GM21423 (cell line): ENCODE results near the gene EMC9.

Experiments used
- ATAC-seq: cut with Tn5 transposase; IDR thresholded peaks from one replicate; pipeline ENCODE4 v1.9.1; 2021; ENCODE audit warnings: mild to moderate bottlenecking, moderate library complexity; ENCODE audit not compliant: unreplicated experiment

EMC9 gene

DNA sequence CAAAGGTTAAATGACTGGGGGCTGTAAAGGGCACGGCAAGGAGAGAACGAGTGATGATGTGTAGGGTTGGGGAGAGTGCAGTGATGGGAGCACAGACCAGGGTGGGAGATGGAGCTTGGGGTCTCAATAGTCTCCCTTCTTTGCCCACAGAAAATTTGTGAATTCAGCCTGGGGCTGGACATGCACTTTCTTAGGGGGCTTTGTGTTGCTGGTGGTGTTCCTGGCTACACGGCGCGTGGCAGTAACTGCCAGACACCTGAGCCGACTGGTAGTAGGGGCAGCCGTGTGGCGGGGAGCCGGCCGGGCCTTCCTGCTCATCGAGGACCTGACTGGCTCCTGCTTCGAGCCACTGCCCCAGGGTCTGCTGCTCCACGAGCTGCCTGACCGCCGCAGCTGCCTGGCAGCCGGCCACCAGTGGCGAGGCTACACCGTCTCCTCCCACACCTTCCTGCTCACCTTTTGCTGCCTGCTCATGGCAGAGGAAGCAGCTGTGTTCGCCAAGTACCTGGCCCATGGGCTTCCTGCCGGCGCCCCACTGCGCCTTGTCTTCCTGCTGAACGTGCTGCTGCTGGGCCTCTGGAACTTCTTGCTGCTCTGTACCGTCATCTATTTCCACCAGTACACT is 9.2 kb downstream of the EMC9 start:
- ATAC-seq, result no peak

GRCh38 chr14:24131549-24131966 is 9.8 kb downstream of the EMC9 start:
- no peak for ATAC-seq

DNA sequence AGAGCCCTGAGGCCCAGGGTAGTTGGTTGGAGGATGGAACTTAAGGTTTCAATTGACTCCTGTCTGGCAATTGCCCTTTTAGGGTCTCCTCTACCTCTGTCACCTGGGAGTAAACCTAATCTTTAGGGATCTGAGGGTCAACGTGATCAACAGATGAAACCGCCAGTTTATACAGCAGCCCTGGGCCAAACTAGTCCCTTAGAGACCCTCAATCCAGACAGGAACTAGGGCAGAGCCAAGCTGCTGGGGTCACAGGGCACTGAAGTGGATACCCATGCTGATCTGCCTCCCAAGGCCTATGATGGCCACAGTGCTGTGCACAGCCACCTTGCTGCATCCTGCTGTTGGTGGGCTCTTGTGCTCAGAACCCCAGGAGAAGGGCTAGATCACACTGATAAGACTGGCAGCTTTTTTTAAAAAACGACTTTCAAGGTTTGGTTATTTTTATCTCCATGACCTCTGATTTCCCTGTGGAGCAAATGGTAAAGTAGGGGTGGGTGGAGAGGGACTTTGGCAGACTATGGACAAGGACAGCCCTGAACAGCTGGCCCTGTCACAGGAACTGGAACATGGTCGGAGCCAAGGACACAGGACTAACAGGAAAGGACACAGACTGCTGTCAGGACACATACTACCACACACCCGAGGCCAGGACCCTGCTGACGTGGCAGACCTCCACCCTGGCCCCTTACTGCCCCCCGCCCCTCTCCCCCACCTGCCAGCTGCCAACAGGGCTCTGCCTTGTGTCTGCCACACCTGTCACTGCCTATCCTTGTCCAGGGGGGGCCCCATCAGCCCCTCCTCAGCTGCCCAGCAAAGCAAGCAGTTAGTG is 10.5 kb downstream of the EMC9 start:
- no peak for ATAC-seq

GRCh38 chr14:24130380-24130716 is 11.0 kb downstream of the EMC9 start, which contains the start of gene FITM1:
Gene FITM1 (plus strand): TSS chr14:24130659. CDS start chr14:24131564, 905 bp downstream.
- ATAC-seq, result no peak

DNA sequence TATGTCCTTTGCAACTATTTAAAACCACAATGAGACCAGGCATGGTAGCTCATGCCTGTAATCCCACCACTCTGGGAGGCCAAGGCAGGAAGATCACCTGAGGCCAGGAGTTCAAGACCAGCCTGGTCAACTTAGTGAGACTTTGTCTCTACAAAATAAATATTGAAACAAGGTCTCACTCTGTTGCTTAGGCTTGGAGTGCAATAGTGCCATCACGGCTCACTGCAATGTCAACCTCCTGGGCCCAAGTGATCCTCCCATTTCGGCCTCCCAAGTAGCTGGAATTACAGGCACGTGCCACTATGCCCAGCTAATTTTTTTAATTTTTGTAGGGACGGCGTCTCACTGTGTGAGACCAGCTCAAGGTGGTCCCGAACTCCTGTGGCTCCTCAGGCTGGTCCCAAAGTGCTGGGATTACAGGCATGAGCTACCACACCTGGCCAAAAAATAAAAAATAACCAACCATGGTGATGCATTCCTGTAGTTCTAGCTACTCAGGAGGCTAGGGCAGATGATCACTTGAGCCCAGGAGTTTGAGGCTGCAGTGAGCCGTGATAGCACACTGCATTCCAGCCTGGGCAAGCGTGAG is 11.9 kb downstream of the EMC9 start:
- no peak for ATAC-seq

- no peak for ATAC-seq
Observed at GRCh38 chr14:24127673-24128072, 13.7 kb downstream of the EMC9 start.

DNA sequence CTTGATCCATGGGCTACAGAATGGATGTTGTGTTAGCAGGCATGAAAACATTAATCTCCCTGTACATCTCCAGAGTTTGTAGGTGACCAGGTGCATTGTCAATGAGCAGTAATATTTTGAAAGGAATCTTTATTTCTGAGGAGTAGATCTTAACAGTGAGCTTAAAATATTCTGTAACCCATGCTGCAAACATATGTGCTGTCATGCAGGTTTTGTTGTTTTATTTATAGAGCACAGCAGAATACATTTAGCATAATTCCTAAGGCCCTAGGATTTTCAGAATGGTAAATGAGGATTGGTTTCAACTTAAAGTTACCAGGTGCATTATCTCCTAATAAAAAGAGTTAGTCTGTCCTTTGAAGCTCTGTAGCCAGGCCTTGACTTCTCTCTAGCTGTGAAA is 14.5 kb downstream of the EMC9 start:
- ATAC-seq, result no peak

DNA sequence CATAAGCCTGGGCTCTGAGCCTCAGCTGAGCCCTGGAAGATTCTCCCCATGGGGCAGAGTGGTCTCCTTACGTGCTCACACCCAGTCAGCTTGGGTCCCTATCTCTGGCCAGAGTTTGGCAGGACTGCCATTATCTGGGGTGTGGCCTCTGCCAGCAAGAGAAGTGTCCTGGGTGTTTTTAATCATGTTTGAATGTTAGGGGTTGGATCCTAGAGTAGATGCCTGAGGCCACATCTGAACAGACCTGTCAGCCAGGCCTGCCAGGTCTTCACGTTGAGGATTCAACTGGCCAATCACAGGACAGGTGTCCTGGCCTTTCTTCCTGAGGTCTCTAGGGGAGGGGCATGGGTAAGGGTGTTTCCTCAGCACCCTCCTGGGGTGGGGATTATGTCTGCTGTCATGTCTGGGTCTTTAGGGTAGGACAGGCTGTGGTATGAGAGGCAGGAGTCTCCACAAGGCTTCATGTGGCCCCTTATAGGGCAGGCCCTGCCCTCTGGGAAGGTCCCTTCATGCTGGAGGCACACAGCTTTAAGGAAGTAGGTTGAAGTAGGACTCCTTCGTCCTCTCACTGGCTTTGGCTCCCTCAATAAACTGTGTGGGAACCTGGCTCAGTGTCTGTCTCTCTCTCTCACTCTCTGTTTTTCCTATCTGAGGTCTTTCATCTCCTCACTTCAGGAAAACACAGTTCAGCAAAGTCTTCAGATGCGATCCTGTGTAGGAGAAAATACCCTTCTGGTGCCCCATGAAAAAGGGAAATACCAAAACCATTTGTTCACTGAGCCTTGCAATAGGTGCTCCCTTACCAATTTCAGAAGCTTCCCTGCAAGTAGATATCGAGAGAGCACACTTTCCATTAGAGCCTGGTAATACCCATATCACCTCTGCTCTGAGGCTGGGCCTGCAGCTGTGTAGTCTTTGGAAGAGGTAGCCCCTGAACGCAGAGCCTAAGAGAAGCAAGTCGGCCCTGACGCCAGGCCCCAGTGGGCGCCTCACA is 17.7 kb downstream of the EMC9 start:
- ATAC-seq, result peak; percentile 63

- no peak for ATAC-seq
Observed at GRCh38 chr14:24122898-24123297, 18.5 kb downstream of the EMC9 start.

DNA sequence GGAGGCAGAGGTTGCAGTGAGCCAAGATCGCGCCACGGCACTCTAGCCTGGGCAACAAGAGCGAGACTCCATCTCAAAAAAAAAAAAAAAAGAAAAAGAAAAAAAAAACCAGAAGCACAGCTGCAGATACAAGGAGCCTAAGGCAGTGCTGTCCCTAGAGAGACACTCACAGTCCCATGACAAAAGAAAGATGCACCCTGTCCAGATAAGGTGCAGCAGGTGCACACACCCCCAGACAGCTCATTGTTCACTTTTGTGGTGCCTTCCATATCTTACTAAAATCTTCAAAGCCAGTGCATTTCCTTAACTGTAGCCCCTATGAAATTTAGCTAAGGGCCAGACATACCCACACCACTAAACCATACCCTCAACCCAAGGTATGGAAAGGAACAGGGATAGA is 19.0 kb downstream of the EMC9 start:
- no peak for ATAC-seq

DNA sequence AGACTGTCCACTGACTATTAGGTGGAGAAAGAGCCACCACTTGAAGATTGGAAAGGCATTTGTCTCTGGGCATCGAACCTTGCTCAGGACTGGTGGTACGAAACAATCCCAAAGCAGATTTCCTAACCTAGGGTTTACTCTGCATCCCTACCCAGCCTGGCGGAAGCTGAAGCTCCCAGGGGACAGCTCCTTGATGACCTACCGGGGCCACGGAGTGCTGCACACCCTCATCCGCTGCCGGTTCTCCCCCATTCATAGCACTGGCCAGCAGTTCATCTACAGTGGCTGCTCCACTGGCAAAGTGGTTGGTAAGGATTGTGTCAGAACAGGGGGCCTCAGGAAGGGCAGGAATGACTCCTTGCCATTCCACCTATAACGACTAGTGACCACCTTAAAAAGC is 20.2 kb downstream of the EMC9 start:
- no peak for ATAC-seq

DNA sequence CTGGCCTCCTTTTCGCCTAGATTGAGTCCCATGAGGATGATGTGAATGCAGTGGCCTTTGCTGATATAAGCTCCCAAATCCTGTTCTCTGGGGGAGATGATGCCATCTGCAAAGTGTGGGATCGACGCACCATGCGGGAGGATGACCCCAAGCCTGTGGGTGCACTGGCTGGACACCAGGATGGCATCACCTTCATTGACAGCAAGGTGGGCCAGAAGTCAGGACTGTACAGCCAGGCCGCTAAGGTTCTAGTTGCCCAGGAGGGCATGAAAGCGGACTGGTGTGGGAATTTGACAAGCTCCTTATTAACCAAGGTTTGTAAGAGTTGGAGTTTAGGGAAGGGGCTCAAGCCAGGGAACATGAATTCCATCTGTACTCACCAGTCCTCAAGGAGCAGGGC is 21.7 kb downstream of the EMC9 start:
- no peak for ATAC-seq

- no peak for ATAC-seq
Observed at GRCh38 chr14:24117179-24117578, 24.2 kb downstream of the EMC9 start.

DNA sequence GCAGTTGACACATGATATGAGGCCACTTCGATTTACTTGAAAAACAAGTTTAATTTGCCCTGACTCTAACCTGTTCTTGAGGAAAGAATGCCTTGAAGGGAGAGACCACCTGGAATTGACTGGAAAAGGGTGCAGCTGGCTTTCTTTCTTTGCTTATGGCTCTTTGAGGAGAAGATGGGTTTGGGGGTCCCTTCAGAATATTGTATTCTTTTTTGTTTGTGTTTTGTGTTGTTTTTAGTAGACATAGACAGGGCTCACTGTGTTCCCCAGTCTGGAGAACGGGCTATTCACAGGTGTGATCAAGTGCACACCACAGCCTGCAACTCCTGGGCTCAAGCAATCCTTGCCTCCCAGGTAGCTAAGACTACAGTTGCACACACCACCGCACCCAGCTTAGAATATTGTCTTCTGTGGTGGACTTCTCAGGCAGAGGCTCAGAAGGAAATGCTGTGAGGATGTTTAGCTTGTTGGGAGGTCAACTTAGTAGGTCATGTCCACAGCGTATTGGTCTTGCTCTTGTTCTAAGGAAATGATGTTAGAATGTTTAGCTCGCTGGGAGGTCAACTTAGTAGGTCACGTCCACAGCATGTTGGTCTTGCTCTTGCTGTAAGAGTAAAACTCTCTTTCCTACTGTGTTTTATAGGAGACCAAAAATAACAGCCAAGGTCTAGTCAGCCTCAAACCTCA is 25.1 kb downstream of the EMC9 start:
- ATAC-seq, result no peak

- ATAC-seq, result no peak
Observed at GRCh38 chr14:24115422-24116127, 25.8 kb downstream of the EMC9 start.

DNA sequence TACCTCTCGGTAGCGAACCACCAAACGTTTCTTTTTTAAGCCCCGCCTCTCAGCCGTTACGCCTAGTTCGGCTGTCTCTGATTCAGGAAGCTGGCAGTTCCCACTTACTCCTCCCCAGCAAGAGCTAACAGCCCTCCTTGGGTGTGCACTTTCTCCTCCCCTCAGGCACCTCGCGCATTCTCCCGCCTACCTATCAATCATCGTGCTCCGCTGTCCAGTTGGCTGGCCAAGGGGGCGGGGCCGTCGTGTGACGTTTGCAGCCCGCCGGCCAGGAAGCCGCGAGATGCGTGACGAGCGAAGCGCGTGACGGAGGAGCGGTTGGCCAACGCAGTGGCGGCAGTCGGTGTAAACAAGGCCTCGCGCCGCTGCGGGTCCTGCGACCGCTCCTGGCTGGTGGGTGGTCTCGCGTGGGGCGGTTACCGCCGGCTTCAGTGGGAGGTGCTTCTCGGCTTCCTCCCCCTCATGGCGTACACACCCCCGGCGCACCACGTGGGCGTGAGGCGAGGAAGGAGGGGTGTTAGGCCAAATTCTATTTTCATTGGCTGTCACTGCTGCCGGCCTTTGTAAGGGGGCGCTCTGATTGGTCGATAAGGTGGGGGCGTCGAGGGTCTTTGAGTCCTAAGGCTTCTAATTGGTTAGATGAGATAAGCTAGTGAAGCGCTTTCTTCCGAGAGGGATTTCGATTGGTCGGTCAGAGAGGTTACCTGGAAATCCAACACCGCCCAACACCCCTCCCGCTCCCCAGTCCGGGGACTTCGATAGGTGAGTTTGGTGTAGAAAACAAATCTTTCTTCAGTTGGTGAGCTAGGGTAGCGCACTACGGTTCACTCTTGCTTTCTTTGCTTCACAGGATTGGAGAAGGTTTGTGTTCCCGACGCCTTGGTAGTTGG is 26.6 kb downstream of the EMC9 start, which contains the start of the genes DCAF11 and NRL:
TSS of gene DCAF11 (plus strand) at position 246 of the 890 bp plus-strand sequence. CDS start 818 bp downstream, outside the sequence.
TSS of gene NRL (minus strand) at position 418 of the 890 bp plus-strand sequence. CDS start 32,101 bp downstream, outside the sequence.
- ATAC-seq, result peak; percentile 82

DNA sequence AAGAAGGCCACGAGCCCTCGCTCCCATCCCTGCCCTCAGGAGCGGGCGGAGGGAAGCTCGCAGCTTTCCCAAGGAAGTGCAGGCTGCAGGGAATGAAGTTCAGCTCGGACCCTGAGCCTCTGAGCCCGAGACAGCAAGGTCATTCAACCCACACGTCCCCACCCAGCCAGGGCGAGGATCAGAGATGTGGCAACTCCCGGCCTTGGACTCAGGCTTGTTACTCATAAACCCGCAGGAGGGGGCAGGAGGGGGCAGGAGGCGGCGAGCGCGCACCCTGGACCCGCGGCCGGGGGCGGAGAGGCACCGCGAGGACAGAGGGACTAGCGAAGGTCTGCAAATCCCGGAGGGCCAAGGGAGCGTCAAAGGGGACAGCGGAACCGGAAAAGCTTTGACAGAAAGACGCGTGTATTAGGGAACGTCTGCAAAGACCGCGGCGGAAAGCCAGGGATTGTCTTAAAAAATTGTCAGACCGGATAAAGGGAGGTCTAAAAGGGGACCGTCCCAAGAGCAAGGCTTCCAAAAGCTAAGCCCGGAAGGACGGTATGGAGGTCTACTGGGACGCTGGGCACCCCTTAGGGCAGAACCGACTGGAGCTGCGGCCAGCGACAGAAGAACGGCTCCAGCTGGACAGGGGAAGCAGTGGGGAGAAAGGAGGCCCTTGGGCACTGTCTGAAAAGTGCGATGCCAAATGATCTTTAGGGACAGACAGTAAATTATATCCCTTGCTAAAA is 27.4 kb downstream of the EMC9 start:
- peak; percentile 28 for ATAC-seq

GRCh38 chr14:24113379-24113800 is 28.0 kb downstream of the EMC9 start:
- ATAC-seq, result no peak
